ENCODE data around the gene SCD5.

DNA sequence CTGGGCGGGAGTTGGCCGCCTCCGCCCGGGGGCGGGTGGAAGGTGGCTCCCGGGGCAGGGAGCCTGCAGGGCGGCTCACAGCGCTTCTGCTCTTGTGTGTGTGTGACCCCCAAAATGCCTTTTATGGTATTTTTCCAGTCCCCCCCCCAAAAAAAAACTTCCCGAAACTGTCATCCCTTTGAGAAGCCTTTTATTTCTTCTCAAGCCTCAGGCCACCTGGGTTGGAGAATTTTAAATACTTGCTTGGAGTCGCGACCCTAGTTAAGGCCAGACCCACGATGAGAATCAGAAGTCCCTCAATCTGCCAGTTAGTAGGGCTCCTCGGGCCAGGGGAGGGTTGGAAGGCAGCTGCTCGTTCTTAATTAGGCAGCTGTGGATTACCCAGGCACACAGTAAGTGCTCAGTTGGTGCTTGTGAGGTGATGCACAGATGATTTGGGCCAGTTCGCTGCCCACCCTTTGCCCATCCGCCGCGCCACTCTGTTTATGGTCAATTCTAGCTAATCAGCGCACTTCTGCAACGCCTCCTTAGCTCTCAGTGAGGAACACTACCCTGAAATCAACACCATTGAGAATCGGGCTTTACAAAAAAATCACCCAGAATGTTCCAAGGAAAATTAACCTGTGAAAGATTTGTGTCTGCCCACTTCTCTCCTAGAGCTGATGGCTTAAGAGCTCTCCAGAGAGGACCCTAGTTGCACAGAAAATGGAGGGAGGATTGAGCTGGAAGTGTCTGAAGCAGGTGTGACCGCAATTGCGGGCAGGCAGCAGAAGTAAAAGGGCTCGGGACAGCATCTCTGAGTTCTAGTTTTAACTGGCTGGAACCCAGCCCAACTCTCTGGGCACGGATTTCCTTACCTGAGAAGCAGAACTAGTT lies 648 bp upstream of the SCD5 start:
- TF ChIP-seq, protein P1, sequence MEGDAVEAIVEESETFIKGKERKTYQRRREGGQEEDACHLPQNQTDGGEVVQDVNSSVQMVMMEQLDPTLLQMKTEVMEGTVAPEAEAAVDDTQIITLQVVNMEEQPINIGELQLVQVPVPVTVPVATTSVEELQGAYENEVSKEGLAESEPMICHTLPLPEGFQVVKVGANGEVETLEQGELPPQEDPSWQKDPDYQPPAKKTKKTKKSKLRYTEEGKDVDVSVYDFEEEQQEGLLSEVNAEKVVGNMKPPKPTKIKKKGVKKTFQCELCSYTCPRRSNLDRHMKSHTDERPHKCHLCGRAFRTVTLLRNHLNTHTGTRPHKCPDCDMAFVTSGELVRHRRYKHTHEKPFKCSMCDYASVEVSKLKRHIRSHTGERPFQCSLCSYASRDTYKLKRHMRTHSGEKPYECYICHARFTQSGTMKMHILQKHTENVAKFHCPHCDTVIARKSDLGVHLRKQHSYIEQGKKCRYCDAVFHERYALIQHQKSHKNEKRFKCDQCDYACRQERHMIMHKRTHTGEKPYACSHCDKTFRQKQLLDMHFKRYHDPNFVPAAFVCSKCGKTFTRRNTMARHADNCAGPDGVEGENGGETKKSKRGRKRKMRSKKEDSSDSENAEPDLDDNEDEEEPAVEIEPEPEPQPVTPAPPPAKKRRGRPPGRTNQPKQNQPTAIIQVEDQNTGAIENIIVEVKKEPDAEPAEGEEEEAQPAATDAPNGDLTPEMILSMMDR (IDR thresholded peaks at IDR 0.05) = no peak
- TF ChIP-seq POLR2A (IDR thresholded peaks at IDR 0.05) (no peak), EP300 (IDR thresholded peaks at IDR 0.05) (no peak), POLR2AphosphoS5 (IDR thresholded peaks at IDR 0.05) (no peak)

All from upper lobe of left lung (tissue), 4 donors.